UCSD-AML1 (cell line): Measurements from ENCODE around the gene CNNM4.

ENCODE experiments used
- DNase-seq: peaks from one replicate; lab custom pipeline; 2025; ENCODE audit not compliant: unreplicated experiment; lab: John Stamatoyannopoulos, UW

CNNM4 gene

GRCh38 chr2:96831679-96832078 is 71.0 kb downstream of the CNNM4 start:
- no peak for DNase-seq

DNA sequence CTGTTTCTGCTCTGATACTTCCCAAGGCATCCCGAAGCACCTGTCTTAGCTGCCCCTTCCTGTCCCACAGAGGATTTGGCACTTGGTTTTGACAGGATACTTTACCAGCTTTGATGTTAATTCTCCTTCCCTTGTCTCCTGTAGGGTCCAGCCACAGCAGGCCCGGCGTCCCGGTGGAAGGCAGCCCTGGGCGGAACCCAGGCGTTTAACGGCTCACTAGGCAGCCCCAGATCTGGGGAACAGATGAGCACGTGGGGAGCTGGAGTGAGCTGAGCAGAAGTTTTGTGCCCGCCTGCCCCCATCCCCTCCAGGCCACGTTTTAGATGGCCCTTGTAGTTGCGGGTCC is 71.7 kb downstream of the CNNM4 start:
- no peak for DNase-seq

- DNase-seq, result no peak
Measured at GRCh38 chr2:96832754-96833507, 72.2 kb downstream of the CNNM4 start.

DNA sequence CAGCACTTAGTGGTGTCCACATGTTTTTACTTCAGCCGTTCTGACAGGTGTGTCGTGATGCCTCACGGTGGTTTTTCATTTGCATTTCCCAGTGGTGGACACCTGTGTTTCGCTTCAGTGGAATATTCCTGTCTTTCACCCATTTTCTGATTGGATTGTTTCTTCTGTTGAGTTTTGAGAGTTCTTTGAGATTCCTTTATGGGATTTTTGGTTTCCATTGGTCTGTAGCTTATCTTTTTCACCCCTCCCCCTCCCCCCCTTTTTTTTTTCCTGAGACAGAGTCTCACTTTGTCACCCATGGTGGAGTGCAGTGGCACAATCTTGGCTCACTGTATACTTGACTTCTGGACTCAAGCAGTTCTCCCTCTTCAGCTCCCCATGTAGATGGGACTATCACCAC is 75.1 kb downstream of the CNNM4 start:
- DNase-seq, result no peak

- no peak for DNase-seq
Measured at GRCh38 chr2:96837575-96837974, 76.9 kb downstream of the CNNM4 start.

- DNase-seq, result no peak
Measured at GRCh38 chr2:96838345-96839292, 77.9 kb downstream of the CNNM4 start.

GRCh38 chr2:96839293-96839874 is 78.7 kb downstream of the CNNM4 start:
- no peak for DNase-seq

DNA sequence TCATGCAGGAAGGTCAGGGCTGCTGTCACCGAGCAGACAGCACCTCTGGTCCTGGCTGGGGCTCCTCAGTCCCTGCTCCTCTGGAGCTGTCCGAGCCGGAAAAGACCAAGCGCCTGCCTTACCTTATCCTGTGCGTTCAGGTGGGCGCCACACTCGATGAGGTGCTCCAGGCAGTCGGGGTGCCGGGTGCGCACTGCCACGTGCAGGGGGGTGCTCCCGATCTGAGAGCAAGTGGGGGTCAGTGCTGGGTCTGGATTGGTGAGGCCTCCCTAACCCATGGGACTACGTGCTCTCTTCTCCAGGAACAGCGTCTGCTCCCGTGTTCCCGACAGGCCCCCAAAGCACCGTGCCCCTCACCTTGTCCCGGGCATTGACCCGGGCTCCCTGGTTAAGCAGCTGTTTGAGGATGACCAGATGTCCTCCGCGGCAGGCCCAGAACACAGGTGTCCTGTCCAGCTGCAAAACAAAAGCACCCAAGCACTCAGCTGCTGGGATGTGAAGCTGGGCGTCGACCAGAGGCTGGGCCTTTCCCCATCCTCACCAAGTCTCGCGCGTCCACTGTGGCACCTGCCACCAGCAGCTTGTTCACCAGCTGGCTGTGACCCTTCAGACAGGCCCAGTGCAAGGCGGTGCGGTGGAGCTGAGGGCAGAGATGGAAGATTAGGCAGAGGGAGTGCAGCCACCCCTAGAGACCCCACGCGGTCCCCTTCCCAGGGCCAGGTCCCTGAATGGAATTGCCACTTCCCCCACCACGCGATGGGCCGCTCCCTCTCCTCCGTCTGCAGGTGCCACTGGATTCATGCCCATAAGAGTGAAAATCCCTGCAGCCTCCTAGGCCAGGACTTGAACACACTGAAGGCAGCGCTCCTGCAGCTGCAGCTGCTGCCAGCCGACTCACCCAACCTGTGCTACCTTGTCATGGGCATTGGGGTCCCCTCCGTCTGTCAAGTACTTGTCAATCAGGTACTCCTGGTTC is 79.5 kb downstream of the CNNM4 start:
- DNase-seq, result no peak

- no peak for DNase-seq
Measured at GRCh38 chr2:96841701-96842495, 81.2 kb downstream of the CNNM4 start.

DNA sequence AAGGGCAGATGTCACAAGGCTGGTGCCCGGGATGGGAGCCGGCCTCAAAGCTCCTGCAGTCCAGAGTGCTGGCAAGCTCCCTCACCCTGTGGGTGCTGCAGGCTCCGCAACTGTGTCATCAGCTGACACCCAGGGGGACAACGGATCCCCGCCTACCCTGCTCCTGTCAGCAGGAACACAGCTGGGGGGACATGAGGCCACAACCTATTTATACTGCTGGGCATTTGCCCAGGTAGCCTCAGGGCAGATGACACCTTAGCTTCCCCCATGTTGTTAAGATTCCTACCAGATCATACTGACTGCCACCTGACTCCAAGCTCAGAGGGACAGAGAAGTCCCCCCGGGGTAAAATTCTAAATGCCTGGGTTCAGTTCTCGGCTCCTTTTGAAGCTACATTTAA is 81.9 kb downstream of the CNNM4 start:
- no peak for DNase-seq

DNA sequence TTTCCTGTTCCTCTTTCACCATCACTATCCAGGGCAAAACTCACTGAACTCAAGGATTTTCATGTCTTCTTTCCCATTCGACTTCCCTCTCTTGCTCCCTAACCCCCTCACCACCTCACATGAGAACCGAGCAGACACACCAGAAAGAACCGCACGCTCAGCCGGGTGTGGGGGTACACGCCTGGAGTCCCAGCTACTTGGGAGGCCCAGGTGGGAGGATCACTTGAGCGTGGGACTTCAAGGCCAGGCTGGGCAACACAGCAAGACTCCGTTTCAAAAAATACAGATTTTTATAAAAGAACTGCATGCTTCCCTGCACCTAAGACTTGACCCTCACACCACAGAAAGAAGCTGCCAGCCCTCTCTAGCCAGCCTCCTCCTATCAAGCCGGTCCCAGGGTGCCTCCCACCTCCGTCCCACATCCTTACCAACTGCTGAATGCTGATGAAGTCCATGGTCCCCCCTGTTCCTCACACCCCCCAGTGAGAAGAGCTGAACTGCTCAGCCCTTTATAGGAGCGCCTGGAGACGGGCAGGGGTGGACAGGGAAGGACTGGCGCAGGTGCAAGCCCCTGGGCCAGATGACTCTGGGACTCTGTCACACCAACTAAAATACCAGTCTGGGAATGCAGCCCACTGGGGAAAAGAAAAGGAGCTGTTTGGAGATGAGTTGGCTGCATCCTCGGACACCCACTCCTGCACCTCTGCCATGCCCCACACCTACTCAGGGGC is 83.0 kb downstream of the CNNM4 start, which contains the start of gene ANKRD23:
TSS of gene ANKRD23 (minus strand) at position 484 of the 731 bp plus-strand sequence. CDS start at position 455, 29 bp downstream.
- no peak for DNase-seq

GRCh38 chr2:96844405-96844808 is 83.7 kb downstream of the CNNM4 start:
- DNase-seq, result no peak

DNA sequence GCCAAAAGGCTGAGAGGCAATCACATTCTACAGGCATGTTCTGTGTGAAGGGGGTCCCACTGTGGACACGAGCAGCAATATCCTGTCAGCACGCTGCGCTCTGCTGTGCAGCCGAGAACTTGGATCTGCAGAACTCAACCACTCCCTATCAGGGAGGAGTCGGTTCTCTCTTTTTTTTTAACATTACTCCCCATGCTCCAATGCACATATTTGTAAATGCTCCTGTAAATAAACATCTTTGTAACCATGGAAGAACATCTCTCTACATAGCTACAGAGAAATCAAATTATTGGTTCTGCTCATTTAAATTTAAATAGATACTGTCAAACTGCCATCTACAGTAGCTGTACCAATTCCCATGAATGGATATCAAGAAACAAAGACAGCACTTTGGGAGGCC is 86.1 kb downstream of the CNNM4 start:
- no peak for DNase-seq

- no peak for DNase-seq
Measured at GRCh38 chr2:96847586-96847985, 86.9 kb downstream of the CNNM4 start.

GRCh38 chr2:96848264-96848663 is 87.6 kb downstream of the CNNM4 start:
- DNase-seq, result no peak

DNA sequence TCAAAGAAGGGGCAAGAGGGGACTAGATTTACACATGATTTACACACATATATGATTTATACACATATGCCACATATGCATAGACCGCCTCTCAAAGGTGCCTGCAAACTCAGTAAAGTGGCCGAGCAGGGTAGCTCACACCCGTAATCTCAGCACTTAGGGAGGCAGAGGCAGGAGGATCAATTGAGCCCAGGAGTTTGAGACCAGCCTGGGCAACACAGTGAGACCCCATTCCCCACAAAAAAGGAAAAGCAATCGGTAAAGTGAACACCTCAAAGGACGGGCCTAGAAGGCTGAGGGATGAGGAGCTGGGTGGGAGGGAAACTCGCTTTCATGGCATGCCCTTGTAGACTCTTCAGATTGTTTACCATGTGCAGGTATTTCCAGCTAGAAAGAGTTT is 92.0 kb downstream of the CNNM4 start:
- no peak for DNase-seq

DNA sequence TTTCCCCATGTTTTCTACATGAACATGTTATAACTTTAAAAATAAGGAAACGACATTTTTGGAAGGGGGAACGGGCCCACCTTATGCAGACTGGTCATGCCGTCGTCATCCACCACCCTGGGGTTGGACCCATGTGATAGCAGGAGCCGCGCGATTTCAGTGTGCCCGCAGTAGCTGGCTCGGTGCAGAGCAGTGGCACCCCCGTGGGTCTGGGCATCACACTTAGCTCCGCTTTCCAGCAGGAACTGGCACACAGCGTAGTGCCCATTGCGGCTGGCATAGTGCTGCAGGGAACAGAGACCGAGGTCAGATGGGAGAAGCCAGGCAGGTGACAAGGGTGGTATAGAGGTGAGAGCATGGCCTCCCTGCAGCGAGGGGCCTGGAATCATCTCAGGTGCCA is 92.6 kb downstream of the CNNM4 start:
- DNase-seq, result no peak

- DNase-seq, result no peak
Measured at GRCh38 chr2:96856776-96857666, 96.3 kb downstream of the CNNM4 start.
